GM12878 (cell line): ENCODE results near the gene NUDT3. TPM values are rescaled to one million over a fixed set of nuclear protein-coding genes. Genes with fewer than 3 reads are reported as not detected.

Experiments used
- BCL3 ChIP-seq: IDR thresholded peaks from 2 replicates; pipeline ENCODE4 v1.6.1; 2011; ENCODE audit warnings: borderline replicate concordance, low read depth, mild to moderate bottlenecking, moderate library complexity, low read length; ENCODE audit not compliant: insufficient read depth, poor library complexity, severe bottlenecking
- CBX3 ChIP-seq: fragments of 200-600 bp; sonication (generic); IDR thresholded peaks from 2 replicates; pipeline ENCODE4 v1.6.1; 2016; ENCODE audit warnings: low read depth, borderline replicate concordance
- E2F4 ChIP-seq: IDR thresholded peaks from 2 replicates; pipeline ENCODE4 v1.6.1; 2012; ENCODE audit warnings: low read depth, low read length, improper control_type of control experiment
- FOXK2 ChIP-seq: fragments of 450-650 bp; IDR thresholded peaks from 2 replicates; pipeline ENCODE4 v1.6.1; 2017; ENCODE audit warnings: mild to moderate bottlenecking, moderate library complexity
- KLF5 ChIP-seq: fragments of 450-650 bp; IDR thresholded peaks from 2 replicates; pipeline ENCODE4 v1.6.1; 2014; ENCODE audit warnings: mild to moderate bottlenecking; ENCODE audit not compliant: partially characterized antibody
- LARP7 ChIP-seq: fragments of 450-650 bp; IDR thresholded peaks from 2 replicates; pipeline ENCODE4 v1.6.1; 2017; ENCODE audit warnings: mild to moderate bottlenecking
- NFXL1 ChIP-seq: fragments of 450-650 bp; IDR thresholded peaks from 2 replicates; pipeline ENCODE4 v1.6.1; 2017; ENCODE audit warnings: antibody characterized with exemption, mild to moderate bottlenecking, borderline replicate concordance
- NRF1 ChIP-seq: conservative IDR thresholded peaks from 2 replicates; pipeline ENCODE4 v1.6.1; 2011; ENCODE audit warnings: mild to moderate bottlenecking, low read depth, low read length, improper control_type of control experiment
- POLR2AphosphoS2 ChIP-seq: IDR thresholded peaks from 2 replicates; pipeline ENCODE4 v1.6.1; 2011; ENCODE audit warnings: low read depth, mild to moderate bottlenecking, low read length, improper control_type of control experiment, moderate library complexity
- SMC3 ChIP-seq: IDR thresholded peaks from 2 replicates; pipeline ENCODE4 v1.6.1; 2011; ENCODE audit warnings: low read length, improper control_type of control experiment, borderline replicate concordance
- STAT3 ChIP-seq: IDR thresholded peaks from 2 replicates; pipeline ENCODE4 v1.6.1; 2011; ENCODE audit warnings: low read depth, low read length, improper control_type of control experiment
- TCF3 ChIP-seq: IDR thresholded peaks from 2 replicates; pipeline ENCODE4 v1.6.1; 2012; ENCODE audit warnings: low read depth, mild to moderate bottlenecking, low read length, borderline replicate concordance; ENCODE audit not compliant: insufficient read depth
- YBX1 ChIP-seq: fragments of 450-650 bp; IDR thresholded peaks from 2 replicates; pipeline ENCODE4 v1.6.1; 2016; ENCODE audit warnings: antibody characterized with exemption
- polyA plus RNA-seq, 11 experiments: library from polyadenylated mRNA; depleted of rRNA in 4 of 11; unstranded in 6 of 11; stranded (reverse) in 5 of 11; fragments of >200 nt; fragmentation: Nextera tagmentation in 4 of 11; fragmentation: Illumina TruSeq in 1 of 11; extraction: Ambion mirVana in 4 of 11; extraction: Trizol in 1 of 11; gene quantifications; 1 replicate in 1 of 11; 2 replicates in 10 of 11; pipeline versions ENCODE4 v1.2.1 to v1.2.3, GENCODE V29; 2011 to 2016; ENCODE audit warnings: inconsistent platforms in 2 of 11, missing spikeins in 2 of 11, low read depth in 1 of 11
- total RNA-seq, 4 experiments: library from RNA; depleted of rRNA in 3 of 4; stranded (reverse); fragments of >200 nt in 3 of 4; fragmentation: Illumina TruSeq in 1 of 4; extraction: Trizol in 1 of 4; gene quantifications; 2 replicates each; pipeline versions ENCODE4 v1.2.1 to v1.2.3, GENCODE V29; 2013 to 2021
- TF ChIP-seq, protein P1 (sequence below): fragments of 450-650 bp; formaldehyde crosslinking; IDR thresholded peaks from 2 replicates; pipeline ENCODE4 v1.4.0; 2020; ENCODE audit warnings: mild to moderate bottlenecking, moderate library complexity
- TF ChIP-seq, protein P2 (sequence below): fragments of 450-650 bp; formaldehyde crosslinking; IDR thresholded peaks from 2 replicates; pipeline ENCODE4 v1.4.0; 2022; ENCODE audit warnings: mild to moderate bottlenecking, moderate library complexity
- TF ChIP-seq, protein P3 (sequence below): IDR thresholded peaks from 2 replicates; pipeline ENCODE4 v1.6.1; 2011; ENCODE audit warnings: low read depth, low read length, improper control_type of control experiment, borderline replicate concordance
- TF ChIP-seq, protein P4 (sequence below): fragments of 450-650 bp; IDR thresholded peaks from 2 replicates; pipeline ENCODE4 v1.6.1; 2014; ENCODE audit warnings: mild to moderate bottlenecking

The NUDT3 gene
- total and polyA plus RNA-seq, 10 of the 15 experiments (the other 5 are each of a cell fraction or from before 2014, with no cell fraction given): 2.4 to 32.3 (median 25.5) TPM

- TF ChIP-seq YBX1: no peak
- TF ChIP-seq, protein P1, sequence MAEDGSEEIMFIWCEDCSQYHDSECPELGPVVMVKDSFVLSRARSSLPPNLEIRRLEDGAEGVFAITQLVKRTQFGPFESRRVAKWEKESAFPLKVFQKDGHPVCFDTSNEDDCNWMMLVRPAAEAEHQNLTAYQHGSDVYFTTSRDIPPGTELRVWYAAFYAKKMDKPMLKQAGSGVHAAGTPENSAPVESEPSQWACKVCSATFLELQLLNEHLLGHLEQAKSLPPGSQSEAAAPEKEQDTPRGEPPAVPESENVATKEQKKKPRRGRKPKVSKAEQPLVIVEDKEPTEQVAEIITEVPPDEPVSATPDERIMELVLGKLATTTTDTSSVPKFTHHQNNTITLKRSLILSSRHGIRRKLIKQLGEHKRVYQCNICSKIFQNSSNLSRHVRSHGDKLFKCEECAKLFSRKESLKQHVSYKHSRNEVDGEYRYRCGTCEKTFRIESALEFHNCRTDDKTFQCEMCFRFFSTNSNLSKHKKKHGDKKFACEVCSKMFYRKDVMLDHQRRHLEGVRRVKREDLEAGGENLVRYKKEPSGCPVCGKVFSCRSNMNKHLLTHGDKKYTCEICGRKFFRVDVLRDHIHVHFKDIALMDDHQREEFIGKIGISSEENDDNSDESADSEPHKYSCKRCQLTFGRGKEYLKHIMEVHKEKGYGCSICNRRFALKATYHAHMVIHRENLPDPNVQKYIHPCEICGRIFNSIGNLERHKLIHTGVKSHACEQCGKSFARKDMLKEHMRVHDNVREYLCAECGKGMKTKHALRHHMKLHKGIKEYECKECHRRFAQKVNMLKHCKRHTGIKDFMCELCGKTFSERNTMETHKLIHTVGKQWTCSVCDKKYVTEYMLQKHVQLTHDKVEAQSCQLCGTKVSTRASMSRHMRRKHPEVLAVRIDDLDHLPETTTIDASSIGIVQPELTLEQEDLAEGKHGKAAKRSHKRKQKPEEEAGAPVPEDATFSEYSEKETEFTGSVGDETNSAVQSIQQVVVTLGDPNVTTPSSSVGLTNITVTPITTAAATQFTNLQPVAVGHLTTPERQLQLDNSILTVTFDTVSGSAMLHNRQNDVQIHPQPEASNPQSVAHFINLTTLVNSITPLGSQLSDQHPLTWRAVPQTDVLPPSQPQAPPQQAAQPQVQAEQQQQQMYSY (CRISPR knock-in tag): no peak
- peak; percentile 58 for TF ChIP-seq BCL3
- TF ChIP-seq SMC3: no peak
- TF ChIP-seq FOXK2: no peak
- TF ChIP-seq STAT3: no peak
- TF ChIP-seq, protein P2, sequence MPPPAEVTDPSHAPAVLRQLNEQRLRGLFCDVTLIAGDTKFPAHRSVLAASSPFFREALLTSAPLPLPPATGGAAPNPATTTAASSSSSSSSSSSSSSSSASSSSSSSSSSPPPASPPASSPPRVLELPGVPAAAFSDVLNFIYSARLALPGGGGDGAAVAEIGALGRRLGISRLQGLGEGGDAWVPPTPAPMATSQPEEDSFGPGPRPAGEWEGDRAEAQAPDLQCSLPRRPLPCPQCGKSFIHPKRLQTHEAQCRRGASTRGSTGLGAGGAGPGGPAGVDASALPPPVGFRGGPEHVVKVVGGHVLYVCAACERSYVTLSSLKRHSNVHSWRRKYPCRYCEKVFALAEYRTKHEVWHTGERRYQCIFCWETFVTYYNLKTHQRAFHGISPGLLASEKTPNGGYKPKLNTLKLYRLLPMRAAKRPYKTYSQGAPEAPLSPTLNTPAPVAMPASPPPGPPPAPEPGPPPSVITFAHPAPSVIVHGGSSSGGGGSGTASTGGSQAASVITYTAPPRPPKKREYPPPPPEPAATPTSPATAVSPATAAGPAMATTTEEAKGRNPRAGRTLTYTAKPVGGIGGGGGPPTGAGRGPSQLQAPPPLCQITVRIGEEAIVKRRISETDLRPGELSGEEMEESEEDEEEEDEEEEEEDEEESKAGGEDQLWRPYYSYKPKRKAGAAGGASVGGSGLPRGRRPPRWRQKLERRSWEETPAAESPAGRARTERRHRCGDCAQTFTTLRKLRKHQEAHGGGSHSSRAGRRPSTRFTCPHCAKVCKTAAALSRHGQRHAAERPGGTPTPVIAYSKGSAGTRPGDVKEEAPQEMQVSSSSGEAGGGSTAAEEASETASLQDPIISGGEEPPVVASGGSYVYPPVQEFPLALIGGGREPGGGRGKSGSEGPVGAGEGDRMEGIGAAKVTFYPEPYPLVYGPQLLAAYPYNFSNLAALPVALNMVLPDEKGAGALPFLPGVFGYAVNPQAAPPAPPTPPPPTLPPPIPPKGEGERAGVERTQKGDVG: no peak
- TF ChIP-seq KLF5: peak; percentile 66
- TF ChIP-seq E2F4: no peak
- TF ChIP-seq CBX3: no peak
- peak; percentile 36; the same call in 1 of the 2 replicates for TF ChIP-seq NRF1
- TF ChIP-seq POLR2AphosphoS2: peak; percentile 70; the same call in 1 of the 2 replicates
- TF ChIP-seq LARP7: peak; percentile 79
- TF ChIP-seq, protein P3, sequence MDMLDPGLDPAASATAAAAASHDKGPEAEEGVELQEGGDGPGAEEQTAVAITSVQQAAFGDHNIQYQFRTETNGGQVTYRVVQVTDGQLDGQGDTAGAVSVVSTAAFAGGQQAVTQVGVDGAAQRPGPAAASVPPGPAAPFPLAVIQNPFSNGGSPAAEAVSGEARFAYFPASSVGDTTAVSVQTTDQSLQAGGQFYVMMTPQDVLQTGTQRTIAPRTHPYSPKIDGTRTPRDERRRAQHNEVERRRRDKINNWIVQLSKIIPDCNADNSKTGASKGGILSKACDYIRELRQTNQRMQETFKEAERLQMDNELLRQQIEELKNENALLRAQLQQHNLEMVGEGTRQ: no peak
- TF ChIP-seq TCF3: no peak
- no peak for TF ChIP-seq NFXL1
- TF ChIP-seq, protein P4, sequence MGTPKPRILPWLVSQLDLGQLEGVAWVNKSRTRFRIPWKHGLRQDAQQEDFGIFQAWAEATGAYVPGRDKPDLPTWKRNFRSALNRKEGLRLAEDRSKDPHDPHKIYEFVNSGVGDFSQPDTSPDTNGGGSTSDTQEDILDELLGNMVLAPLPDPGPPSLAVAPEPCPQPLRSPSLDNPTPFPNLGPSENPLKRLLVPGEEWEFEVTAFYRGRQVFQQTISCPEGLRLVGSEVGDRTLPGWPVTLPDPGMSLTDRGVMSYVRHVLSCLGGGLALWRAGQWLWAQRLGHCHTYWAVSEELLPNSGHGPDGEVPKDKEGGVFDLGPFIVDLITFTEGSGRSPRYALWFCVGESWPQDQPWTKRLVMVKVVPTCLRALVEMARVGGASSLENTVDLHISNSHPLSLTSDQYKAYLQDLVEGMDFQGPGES: no peak; the same call in 1 of the 2 replicates
These were observed 33.3 kb upstream of the NUDT3 start, which contains the start of gene RPS10 (continued) for GRCh38 chr6:34425498-34426410.
